Activated CD8-positive, alpha-beta memory T cell treated with anti-CD3 and anti-CD28 coated beads, Interleukin-2, amount 50 U/mL, for 24 hours (primary cell): ENCODE measurements around the gene NEUROD4.
"Not testable (repeated sequence)": the region's sequence is repeated elsewhere in the genome, so short reads cannot be mapped to it uniquely, and the experiment has no call there.

Source experiments
- DNase-seq: peaks from one replicate; pipeline ENCODE4 v3.0.0-alpha.2; 2020; ENCODE audit errors: extremely low read depth

NEUROD4 gene, protein sequence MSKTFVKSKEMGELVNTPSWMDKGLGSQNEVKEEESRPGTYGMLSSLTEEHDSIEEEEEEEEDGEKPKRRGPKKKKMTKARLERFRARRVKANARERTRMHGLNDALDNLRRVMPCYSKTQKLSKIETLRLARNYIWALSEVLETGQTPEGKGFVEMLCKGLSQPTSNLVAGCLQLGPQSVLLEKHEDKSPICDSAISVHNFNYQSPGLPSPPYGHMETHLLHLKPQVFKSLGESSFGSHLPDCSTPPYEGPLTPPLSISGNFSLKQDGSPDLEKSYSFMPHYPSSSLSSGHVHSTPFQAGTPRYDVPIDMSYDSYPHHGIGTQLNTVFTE

DNA sequence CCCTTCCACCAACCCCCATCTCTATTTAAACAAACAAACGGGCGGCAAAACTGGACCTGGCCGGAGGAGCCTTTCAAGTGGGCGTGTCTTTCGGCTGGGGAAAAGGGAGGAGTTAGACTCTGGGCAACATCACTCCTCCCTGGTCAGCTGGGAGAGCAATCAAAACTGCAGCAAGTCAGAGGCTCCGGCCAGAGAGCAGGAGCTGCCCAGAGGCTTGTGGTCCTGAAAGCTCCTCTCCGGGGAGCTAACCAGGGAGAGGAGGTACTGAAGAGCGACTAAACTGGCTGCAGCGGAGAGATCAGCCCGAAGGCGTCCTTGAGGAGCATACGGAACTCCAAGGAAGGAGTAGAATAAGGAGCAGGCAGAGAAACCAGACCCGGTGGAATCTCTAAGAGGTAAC is at the start of gene NEUROD4:
Gene NEUROD4, plus strand, starts transcription at position 191 of the 400 bp plus-strand sequence. CDS start 6,466 bp downstream, outside the sequence.
- DNase-seq = no peak

DNA sequence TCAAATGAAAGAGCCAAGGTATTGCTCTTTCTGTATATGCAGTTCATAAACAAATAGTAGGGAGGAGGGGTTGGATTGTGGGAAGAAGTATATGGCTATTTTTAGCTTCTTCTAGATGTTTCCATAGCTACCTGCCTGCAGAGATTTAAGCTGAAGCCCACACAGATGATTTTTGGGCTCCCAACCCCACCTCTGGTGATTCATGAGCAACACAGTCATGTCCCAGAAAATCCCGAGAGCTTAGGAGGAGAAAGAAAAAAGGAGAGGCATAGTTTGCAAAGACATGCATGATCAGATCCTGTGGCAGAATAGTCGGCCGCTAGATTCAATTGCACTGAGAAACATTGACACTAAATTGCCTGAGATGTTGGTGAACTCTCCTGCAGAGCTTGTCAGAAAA is 49.0 kb upstream of the NEUROD4 start:
- DNase-seq = no peak

DNA sequence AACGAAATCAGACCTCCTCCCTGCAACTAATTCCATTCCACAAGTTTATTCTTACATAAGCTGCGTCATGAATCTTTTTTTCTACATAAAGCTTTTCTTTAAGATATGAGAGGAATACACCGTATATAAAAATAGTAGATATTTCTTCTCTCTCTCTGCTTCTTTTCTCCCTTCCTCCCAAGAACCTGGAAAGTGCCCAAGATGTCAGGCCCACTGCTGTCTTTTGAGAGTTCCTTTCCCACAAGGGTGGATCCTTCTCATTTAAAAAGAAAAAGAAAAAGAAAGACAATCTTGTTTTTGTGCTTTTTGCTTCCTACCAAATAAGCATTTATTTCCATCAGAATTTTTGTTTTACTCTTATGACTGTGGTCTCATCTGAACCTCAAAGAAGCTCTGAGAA is 46.2 kb upstream of the NEUROD4 start:
- no peak for DNase-seq

DNA sequence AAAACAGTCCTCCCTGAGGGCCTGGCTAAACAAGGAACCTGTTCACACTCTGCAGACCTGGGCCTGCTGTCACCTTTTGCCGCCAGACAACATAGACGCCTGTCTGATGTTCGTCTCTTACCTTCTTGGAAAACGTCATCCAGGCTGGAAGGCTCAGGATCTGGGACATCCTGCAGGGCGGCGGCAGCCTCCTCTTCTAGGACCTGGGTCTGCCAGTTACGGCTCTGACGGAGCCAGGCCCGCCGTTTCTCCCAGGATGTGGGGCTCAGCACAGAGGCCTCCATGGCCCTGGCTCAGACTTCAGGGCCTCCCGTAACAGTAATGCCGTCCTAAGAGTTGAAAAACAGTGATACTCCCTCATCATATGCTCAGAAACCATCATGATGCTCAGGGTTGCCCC is 45.5 kb upstream of the NEUROD4 start:
- no peak for DNase-seq

DNA sequence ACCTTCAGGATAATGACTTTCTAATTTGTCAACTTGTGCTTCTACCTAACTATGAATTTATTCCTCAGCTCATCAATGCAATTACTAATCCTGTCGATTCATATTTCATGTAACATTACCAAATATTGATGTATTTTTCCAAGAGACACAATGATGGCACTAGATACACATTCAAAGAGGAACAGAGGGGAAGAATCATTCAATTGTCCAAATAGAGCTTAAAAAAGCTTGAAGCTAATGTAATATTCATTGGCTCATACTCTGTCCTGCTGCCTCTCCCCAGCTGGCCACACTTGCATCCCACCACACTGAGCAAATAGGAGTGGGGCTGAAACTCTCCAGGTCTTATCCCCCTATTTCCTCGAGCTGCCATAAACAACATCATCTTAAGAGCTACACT is 44.5 kb upstream of the NEUROD4 start:
- DNase-seq = no peak

DNA sequence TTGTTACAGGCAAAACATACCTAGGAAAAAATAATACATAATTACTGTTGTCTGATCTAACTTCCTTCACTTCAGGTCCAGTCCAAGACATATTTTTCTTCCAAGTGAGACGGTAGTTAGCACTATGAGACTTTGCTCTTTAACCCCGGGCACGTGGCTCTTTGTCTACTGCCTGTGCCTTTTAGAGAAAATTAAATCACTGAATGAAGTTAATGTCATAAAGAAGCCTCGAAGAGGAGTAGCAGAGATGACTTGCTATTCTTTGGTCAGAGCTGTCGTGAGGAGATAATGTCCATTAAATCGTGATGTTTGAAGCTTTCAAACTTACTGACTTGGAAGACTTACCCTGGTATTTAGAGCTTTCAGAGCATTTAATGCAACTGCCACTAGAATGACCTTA is 43.9 kb upstream of the NEUROD4 start:
- DNase-seq = no peak

DNA sequence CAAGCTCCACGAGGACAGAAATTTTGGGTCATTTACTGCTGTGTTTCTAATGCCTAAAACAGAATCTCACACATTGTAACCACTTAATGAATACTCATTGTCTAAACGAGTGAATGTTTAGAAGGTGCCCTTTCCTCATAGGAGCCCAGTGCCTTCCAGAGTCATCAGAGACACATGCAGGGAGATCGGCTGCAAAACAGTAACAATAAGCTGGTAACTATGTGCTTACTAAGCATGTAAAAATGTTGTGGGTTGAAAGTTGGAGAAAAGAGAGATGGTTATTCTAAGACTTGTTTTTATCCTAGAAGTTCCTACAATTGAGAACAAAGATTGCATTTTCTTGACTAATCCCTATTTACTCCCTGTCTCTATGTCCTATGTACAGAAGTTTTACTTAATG is 42.6 kb upstream of the NEUROD4 start:
- no peak for DNase-seq

DNA sequence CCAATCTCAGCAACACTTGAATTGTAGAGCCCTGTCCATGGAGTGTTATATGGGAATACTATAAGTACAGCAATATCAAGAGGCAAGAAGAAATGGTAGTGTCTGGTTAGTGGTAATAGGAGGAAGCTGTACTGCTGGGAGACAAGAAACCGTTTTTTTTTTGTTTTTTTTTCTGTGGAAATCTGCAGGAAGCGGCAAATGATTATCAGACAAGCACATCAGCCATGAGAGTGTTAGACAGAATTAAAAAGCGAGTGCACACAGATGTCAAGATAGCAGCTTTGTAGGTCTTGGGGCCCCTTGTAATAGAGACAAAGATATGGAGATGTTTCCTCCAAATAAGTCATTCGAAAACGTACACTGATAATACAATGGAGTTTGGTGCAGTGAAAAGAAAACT is 41.9 kb upstream of the NEUROD4 start:
- no peak for DNase-seq

DNA sequence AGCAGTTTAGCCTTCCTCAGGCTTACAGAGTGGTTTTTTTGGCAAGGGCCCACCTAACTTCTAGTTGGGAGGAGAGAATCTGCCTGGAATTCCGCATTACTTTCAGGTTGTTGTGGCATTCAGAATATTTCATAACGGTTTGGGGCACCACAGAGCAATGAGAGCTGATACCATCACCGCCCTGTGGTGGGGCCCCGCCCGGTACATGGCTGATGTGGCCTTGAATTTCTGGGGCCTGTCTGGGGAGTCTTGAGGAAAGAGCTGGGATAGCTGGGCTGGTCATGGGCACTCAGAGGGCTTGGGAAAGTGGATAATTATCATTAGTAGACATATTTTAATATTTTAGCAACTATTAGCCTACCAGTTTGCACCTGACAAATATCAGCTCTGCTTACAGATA is 39.4 kb upstream of the NEUROD4 start:
- DNase-seq = no peak

DNA sequence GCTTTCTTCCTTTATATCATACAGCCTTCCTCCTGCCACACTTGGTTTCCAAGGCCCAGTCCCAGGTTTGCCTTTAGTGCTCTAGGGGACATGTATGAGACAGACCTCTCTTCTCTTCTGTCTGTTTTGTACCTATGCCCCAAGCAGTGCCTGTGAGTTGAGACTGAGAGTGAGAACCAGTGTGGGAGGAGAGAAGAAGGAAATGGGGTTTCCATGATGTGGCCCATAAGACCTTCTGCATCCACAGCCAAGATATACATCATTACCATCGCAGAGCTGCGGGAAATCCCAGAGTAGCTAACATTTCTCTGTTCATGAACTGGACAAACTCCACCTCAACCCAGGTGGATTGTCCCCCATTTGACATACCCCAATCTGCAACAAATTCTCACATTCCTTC is 38.0 kb upstream of the NEUROD4 start:
- DNase-seq = no peak

DNA sequence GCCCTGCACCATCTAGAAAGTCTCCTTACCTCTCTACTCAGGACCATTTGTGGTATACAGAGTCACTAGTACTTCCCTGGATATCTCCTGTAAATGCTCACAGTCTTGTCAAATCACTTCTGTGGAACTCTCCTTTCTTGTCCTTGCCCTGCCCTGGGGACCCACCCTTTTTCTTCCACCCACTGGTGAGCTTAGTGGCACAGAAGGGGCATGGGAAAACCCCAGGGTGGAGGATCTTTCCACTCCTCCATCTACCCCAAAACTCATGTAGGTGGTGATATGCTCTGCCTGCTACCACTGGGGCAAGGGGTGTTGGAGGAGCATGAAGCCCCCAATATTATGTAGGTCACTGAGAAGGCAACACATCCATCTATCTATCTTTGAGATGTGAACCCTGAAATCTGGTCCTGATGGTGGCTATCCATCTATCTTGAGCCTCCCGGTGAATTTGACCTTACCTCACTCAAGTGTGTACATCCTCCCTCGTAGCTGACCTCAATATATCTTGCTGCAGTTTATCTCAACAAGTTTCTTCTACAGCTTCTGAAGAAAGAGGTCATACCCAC is 36.2 kb upstream of the NEUROD4 start:
- no peak for DNase-seq

DNA sequence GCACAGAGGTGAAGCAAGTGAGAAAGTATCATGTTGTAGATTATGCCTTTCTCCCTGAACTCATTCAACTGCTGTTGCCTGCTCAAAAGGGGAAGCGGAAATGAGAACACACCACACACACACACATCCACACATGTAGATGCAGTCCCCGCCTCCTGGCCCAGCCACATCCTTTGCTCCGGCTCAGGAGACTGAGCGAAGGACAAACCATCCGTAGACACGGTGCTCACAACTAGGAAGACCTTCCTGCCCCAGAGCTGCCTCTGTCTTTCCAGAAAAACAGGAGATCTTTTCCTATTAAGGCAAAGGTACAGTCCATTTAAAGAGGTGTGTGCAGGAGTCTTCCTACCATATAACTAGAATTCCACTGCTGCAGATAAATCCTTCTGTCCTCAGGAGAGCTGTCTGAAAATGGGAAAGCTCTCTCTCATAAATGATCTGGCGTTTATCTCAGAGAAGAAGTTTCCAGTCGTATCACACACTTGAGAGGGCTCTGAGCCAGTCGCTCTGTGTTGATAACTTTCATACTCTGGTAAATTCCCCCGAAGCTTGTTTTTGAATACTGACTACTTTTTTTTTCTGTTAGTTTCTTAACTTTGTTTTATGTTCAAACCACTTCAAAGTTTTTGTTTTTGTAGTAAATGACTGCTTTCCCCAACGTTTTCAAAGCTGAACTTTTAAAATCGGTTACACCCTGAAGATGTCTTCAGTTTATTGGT is 35.0 kb upstream of the NEUROD4 start, which contains the start of gene TESPA1:
Gene TESPA1, minus strand, starts transcription at position 105 of the 719 bp plus-strand sequence. CDS start 10,200 bp downstream, outside the sequence.
- peak; percentile 71 for DNase-seq

DNA sequence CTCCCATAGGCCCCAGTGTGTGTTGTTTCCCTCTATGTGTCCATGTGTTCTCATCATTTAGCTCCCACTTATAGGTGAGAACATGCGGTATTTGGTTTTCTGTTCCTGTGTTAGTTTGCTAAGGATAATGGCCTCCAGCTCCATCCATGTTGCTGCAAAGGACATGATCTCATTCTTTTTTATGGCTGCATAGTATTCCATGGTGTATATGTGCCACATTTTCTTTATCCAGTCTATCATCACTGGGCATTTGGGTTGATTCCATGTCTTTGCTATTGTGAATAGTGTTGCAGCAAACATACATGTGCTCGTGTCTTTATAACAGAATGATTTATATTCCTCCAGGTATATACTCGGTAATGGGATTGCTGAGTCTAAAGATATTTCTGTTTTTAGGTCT is 33.0 kb upstream of the NEUROD4 start:
- not testable (repeated sequence) for DNase-seq

DNA sequence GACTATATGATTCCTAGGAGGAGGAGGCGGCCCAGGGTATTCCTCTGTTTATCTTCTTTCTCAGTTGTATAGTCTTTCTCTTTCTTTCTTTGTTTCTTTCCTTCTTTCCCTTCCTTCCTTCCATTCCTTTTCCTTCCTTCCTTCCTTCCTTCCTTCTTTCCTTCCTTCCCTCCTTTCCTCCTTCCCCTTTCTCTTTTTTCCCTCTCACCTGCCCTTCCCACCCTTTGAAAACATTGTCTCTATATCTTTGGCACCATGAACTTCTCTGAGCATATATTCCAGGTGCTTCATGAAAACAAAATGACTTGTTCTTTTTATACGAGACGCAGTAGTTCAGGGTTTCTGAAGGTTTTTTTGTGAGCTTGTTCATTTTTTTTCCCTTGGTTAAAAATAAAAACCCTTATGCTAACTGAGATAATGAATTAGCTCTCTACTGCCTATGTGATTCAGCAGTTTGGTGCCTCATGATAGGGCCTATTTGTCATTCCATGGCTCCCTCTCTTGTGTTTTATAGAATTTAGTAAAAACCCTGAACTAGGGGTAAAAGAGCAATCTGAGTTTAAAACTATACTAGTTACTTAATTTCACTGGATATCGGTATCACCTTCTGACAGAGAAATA is 32.1 kb upstream of the NEUROD4 start:
- DNase-seq = no peak

DNA sequence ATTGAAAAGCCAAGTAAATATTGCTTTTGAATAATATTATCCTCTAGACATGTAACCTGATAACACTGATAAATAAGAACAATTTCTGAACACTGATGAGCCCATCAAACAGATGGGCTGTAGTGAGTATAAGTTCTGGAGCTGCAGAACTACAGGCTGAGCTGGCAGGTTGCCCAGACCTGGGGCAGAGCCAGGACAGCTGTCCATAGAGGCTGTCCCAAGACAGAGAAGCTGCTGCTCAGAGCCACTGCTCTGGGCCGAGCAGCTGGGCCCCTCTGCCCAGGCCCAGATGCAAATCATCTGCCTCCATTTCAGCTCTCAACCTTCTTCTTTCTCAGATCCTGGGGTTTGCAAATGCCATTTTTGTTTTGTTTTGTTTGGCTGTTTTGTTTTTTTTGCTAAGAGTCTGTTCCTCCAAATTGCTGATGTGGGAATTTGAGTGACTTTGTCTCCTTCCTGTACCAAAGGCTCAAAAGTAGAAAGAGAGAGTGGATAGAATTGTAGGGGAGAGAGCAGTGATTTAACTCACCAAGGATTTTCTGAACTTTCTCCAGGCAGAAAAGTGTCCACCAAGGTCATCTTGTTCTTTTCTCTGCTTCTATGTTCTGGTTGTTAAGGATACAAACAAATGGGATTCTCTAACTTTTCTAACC is 31.2 kb upstream of the NEUROD4 start:
- DNase-seq = no peak

DNA sequence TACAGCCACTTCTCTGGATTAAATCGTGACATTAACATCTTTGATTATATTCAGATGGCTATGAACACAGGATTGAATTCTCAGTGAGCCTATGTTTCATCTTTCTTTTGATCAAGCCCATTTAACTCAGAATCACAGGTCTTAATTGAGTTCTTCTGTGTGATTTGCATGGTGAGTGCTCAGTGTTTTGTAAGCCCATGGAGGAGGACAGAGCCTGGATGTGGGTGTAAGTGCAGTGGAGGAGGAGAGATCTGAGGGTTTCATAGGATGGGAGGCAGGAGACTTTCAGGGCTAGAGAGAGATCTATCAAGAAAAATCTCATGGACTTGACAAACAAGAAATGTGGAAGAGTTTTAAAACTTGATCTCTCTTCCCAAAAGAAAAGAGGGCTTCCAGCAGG is 29.9 kb upstream of the NEUROD4 start:
- no peak for DNase-seq

DNA sequence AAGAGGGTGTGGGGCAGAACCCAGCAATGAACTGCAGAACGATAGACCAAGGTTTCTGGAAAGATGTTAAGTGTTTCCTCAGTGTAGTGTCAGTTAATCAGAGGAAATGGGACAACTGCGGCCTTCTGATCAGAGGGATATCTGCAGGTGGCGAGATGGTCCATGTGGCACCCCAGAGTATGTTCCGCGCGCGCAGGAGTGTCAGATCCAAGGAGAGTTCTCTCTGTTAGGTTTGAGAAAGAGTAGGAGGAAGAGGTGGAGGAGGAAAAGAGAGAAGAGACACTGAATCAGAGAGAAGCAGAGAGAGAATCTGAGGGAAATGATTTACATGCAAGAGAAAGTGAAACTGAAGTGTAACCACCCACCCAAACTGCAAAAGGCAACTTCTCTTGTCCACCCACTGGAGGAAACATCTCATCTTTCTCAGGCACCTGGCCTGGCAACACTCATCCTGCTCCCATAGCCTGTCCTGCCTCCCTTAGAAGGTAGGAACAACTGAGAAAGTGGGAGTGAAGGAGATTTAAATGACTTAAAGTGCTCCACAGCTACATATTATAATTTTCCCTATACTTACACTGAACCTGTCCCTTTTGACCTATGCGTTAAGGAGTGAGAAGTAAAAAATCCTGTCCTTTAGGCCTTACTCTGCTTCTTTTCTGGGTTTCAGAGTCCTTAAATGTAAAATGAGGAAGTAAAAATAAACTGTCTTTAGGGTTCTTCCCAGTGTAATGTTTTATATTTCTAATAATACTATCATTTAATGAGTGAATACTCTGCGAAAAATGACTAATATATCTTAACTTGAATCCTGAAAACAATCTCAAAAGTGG is 28.4 kb upstream of the NEUROD4 start:
- no peak for DNase-seq

DNA sequence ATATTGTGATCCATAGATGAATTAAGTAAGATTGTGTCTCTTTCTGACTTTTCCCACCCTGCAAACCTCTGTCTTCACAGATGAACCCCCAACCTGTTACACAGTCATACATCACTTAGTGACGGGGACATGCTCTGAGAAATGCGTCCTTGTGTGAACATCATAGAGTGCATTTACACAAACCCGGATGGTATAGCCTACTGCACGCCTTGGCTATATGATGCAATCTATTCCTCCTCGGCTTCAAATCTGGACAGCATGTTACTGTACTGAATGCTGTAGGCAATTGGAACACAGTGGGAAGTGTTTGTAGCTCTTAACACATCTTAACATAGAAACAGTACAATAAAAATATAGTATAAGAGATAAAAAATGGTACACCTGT is 27.8 kb upstream of the NEUROD4 start:
- no peak for DNase-seq

DNA sequence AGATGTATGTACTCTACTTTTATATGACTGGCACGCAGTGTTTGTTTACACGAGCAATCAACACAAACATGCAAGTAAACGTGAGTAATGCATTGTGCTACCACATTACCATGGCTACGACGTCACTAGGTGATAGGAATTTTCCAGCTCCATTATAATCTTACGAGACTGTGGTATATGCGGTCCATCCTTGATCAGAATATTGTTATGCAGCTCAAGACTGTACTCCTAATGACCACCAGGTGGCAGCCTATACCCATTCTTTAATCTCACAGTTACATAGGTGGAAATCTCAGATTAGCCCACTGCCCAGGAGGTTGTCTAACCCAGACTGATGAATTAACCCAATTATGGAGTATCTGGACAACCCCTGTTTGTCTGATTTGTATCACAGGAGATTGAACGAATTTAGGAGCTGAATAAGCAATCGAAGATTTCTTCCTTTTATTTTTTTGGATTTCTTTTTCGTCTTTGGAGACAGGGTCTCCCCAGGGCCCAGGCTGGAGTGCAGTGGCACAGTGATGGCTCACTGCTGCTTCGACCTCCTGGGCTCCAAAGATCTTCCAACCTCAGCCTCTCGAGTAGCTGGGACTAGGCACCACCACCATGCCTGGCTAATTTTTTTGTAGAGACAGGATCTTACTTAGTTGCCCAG is 26.5 kb upstream of the NEUROD4 start:
- no peak for DNase-seq

DNA sequence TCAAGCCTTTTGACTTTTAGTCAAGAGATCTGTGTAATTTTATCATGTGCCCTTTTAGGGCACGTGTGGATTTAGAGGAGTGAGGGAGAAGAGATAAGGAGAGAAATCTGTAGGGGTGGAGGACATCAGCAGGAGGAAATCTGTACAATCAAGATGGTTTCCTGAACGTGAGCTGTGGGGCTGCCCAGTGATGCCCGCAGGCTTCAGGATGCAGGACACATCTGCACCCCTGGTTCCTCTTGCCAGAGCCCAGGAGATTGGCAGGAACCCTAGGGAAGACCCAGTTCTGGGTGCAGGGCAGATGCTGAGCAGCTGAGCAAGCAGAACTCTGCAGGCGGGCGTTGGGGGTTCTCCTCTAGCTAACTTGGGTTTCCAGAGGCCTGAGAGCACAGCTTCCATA is 23.6 kb upstream of the NEUROD4 start:
- no peak for DNase-seq
